ENCODE data around the gene PHF21B. TPM values are rescaled to one million over a fixed set of nuclear protein-coding genes. Genes with fewer than 3 reads are reported as not detected.

PHF21B gene
- total and polyA plus RNA-seq, 2 experiments from 2014 or later = 20.6 to 149 TPM

DNA sequence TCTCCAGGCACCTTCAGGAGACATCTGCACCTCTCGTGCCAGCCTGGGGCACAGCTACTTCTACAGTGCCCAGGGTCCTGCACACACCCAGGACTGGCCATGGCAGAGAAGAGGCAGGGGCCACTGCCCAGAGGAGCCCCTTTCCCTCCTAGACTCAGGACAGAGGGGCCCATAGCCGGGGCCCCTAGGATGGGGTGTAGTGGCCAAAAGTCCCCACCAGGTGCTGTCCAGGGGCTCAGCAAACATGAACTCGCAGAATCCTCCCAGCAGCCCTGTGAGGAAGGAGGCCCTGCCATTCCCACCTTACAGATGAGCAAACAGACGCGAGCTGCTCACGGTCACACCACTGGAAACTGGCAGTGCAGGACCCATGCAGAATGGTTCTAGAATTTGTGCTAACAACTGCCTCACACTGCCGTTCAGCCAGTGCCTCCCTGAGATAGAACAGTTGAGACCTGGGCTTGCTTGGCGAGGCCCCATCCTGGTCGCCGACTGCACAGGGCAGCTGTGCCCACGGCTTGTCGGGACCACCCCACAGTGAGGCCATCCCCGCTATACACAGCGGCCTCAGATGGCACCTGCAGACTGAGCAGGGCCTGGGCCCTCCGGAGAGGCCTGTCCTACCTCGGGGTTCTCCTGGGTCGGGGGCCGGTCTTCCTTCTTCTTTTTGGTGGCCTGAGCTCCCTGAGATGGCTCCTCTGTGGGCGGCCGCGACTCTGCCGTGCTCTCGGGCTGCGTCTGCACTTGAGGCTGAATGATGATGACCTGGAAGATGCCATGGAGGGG lies 96.4 kb downstream of the PHF21B start:
- Histone ChIP-seq H3K4me3 (no peak overlapping the region), H3K4me2 (no peak overlapping the region), H4K20me1 (replicated peaks; ENCODE audit: insufficient read depth) (peaks cover 7% of the 10 kb centered on the region), H2AFZ (no peak overlapping the region), H3K9me2 (ENCODE audit: insufficient read depth) (no peaks in the 10 kb centered on the region), H3K36me3 (ENCODE audit: insufficient read depth) (peaks cover 40% of the 10 kb centered on the region), H3K79me2 (replicated peaks; ENCODE audit: insufficient read depth) (no peaks in the 10 kb centered on the region), H3F3A (replicated peaks; ENCODE audit: low read depth) (0 out of 2 replicates have a peak, but pooled peaks cover 3% of the 10 kb centered on the region), H3K4me1 (ENCODE audit: insufficient read depth) (no peaks in the 10 kb centered on the region), H3K27ac (ENCODE audit: low read depth) (no peak overlapping the region), H3K27me3 (ENCODE audit: insufficient read depth) (no peaks in the 10 kb centered on the region)
- TF ChIP-seq, protein P1, sequence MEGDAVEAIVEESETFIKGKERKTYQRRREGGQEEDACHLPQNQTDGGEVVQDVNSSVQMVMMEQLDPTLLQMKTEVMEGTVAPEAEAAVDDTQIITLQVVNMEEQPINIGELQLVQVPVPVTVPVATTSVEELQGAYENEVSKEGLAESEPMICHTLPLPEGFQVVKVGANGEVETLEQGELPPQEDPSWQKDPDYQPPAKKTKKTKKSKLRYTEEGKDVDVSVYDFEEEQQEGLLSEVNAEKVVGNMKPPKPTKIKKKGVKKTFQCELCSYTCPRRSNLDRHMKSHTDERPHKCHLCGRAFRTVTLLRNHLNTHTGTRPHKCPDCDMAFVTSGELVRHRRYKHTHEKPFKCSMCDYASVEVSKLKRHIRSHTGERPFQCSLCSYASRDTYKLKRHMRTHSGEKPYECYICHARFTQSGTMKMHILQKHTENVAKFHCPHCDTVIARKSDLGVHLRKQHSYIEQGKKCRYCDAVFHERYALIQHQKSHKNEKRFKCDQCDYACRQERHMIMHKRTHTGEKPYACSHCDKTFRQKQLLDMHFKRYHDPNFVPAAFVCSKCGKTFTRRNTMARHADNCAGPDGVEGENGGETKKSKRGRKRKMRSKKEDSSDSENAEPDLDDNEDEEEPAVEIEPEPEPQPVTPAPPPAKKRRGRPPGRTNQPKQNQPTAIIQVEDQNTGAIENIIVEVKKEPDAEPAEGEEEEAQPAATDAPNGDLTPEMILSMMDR (conservative IDR thresholded peaks at IDR 0.05; ENCODE audit: low read depth in 2 of 2) = peak in 1 of 2 experiments; percentile 7; a peak in 1 of 4 replicates
- TF ChIP-seq STAT1 (IDR thresholded peaks at IDR 0.05; ENCODE audit: unreplicated experiment) = no peak
- H3K36me3 Mint-ChIP-seq (ENCODE audit: low read depth) = peaks cover 71% of the 10 kb centered on the region
- DNase-seq (ENCODE audit: low spot score) = no peak
- peaks cover 2% of the 10 kb centered on the region for H3K27me3 Mint-ChIP-seq (ENCODE audit: insufficient read depth, low read depth, poor library complexity)
- H3K4me3 Mint-ChIP-seq = no peak overlapping the region
- ATAC-seq = no peak
- H3K9me3 Mint-ChIP-seq = peaks cover 30% of the 10 kb centered on the region
- H3K27ac Mint-ChIP-seq = no peak overlapping the region
- H3K4me1 Mint-ChIP-seq = no peaks in the 10 kb centered on the region

DNA sequence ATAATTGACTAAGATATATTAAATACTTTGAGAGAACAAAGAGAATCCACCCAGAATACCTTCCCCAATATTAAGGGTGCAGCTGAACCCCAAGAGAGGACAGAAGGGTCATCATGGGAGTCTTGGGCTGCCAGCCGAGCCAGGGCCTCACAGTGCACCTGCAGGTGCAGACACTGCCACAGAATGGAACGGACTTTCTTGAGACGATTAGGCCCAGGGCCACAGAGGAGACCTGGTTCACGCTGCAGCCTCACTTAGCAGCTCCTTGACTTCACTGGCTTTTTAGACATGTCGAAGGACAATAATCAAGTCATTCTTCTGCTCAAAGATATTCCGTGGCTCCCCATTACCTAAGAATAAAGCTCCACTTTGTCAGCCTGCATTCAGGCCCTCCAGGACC lies 100.6 kb downstream of the PHF21B start:
- H3K27ac ChIP-seq (ENCODE audit: low read depth) = no peak overlapping the region
- DNase-seq (ENCODE audit: low spot score) = no peak
- no peak for TF ChIP-seq POLR2AphosphoS5 (IDR thresholded peaks at IDR 0.05; ENCODE audit: low read depth)
- no peak for TF ChIP-seq NANOG (IDR thresholded peaks at IDR 0.05; ENCODE audit: borderline replicate concordance)
- TF ChIP-seq EZH2phosphoT487 (IDR thresholded peaks at IDR 0.05; ENCODE audit: unreplicated experiment) = no peak
- TF ChIP-seq, protein P2, sequence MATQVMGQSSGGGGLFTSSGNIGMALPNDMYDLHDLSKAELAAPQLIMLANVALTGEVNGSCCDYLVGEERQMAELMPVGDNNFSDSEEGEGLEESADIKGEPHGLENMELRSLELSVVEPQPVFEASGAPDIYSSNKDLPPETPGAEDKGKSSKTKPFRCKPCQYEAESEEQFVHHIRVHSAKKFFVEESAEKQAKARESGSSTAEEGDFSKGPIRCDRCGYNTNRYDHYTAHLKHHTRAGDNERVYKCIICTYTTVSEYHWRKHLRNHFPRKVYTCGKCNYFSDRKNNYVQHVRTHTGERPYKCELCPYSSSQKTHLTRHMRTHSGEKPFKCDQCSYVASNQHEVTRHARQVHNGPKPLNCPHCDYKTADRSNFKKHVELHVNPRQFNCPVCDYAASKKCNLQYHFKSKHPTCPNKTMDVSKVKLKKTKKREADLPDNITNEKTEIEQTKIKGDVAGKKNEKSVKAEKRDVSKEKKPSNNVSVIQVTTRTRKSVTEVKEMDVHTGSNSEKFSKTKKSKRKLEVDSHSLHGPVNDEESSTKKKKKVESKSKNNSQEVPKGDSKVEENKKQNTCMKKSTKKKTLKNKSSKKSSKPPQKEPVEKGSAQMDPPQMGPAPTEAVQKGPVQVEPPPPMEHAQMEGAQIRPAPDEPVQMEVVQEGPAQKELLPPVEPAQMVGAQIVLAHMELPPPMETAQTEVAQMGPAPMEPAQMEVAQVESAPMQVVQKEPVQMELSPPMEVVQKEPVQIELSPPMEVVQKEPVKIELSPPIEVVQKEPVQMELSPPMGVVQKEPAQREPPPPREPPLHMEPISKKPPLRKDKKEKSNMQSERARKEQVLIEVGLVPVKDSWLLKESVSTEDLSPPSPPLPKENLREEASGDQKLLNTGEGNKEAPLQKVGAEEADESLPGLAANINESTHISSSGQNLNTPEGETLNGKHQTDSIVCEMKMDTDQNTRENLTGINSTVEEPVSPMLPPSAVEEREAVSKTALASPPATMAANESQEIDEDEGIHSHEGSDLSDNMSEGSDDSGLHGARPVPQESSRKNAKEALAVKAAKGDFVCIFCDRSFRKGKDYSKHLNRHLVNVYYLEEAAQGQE (IDR thresholded peaks at IDR 0.05; ENCODE audit: unreplicated experiment) = no peak
- TF ChIP-seq, protein P1 (conservative IDR thresholded peaks at IDR 0.05; ENCODE audit: low read depth in 2 of 2) = no peak
- no peak for TF ChIP-seq ZNF114 (CRISPR knock-in tag; IDR thresholded peaks at IDR 0.05)
- no peak for TF ChIP-seq STAT1 (IDR thresholded peaks at IDR 0.05; ENCODE audit: unreplicated experiment)
- no peak for TF ChIP-seq EZH2 (IDR thresholded peaks at IDR 0.05; ENCODE audit: low read depth, unreplicated experiment)
- no peak for TF ChIP-seq JUNB (IDR thresholded peaks at IDR 0.05; ENCODE audit: unreplicated experiment)
- TF ChIP-seq ZNF331 (CRISPR knock-in tag; IDR thresholded peaks at IDR 0.05; ENCODE audit: low read depth) = no peak

More for the DNA sequence above, 100.6 kb downstream of the PHF21B start:
- H3K4me1 Mint-ChIP-seq = no peaks in the 10 kb centered on the region
- no peaks in the 10 kb centered on the region for H3F3A ChIP-seq (replicated peaks; ENCODE audit: low read depth)
- ATAC-seq = no peak
- peaks cover 79% of the 10 kb centered on the region for H3K36me3 Mint-ChIP-seq (ENCODE audit: low read depth)
- H3K4me3 Mint-ChIP-seq = no peak overlapping the region
- H3K27ac Mint-ChIP-seq = no peak overlapping the region
- H3K79me2 ChIP-seq (replicated peaks; ENCODE audit: insufficient read depth) = no peaks in the 10 kb centered on the region
- H3K4me3 ChIP-seq = no peak overlapping the region
- no peaks in the 10 kb centered on the region for H3K27me3 ChIP-seq (ENCODE audit: insufficient read depth)
- no peak overlapping the region for H2AFZ ChIP-seq
- H3K4me2 ChIP-seq = no peak overlapping the region
- H4K20me1 ChIP-seq (replicated peaks; ENCODE audit: insufficient read depth) = no peaks in the 10 kb centered on the region; the same call in 1 of the 2 replicates
- H3K9me3 Mint-ChIP-seq = peaks cover 30% of the 10 kb centered on the region
- H3K27me3 Mint-ChIP-seq (ENCODE audit: insufficient read depth, low read depth, poor library complexity) = peaks cover 2% of the 10 kb centered on the region
- H3K9me2 ChIP-seq (ENCODE audit: insufficient read depth) = no peaks in the 10 kb centered on the region
- H3K36me3 ChIP-seq (ENCODE audit: insufficient read depth) = peaks cover 38% of the 10 kb centered on the region
- no peaks in the 10 kb centered on the region for H3K4me1 ChIP-seq (ENCODE audit: insufficient read depth)
